ENCODE measurements around the gene GBP3. TPM values are rescaled to one million over a fixed set of nuclear protein-coding genes. Genes with fewer than 3 reads are reported as not detected.
"Not testable (repeated sequence)": the region's sequence is repeated elsewhere in the genome, so short reads cannot be mapped to it uniquely, and the experiment has no call there.

The GBP3 gene
- total RNA-seq, 2 experiments from 2014 or later = 4.5 to 5.7 TPM

DNA sequence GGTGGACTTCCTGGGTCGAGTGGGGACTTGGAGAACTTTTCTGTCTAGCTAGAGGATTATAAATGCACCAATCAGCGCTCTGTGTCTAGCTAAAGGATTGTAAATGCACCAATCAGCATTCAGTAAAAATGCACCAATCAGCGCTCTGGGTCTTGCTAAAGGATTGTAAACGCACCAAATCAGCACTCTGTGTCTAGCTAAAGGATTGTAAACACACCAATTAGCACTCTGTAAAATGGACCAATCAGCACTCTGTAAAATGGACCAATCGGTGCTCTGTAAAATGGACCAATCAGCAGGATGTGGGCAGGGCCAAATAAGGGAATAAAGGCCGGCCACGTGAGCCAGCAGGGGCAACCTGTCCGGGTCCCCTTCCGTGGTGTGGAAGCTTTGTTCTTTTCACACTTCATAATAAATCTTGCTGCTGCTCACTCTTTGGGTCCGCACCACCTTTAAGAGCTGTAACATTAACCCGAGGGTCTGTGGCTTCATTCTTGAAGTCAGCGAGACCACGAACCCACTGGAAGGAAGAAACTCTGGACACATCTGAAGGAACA, 48.0 kb downstream of the GBP3 start:
- intact Hi-C loops (cut with micrococcal nuclease); H3K9me3 Mint-ChIP-seq; POLR2A ChIA-PET; H3K4me3 Mint-ChIP-seq; H3K27ac Mint-ChIP-seq; DNase-seq; H3K27me3 Mint-ChIP-seq: not testable (repeated sequence)
- Mint-ChIP-seq H3K36me3 (peaks cover 20% of the 10 kb centered on the region), H3K4me1 (ENCODE audit: low read depth) (peaks cover 39% of the 10 kb centered on the region)
- CTCF ChIA-PET = interaction anchor here (1.2 to 5.0 kb wide), 7 partner anchors 10 to 778 kb away, joined by 3 to 26 read pairs (median 7); no protein-coding TSS in a partner anchor

DNA sequence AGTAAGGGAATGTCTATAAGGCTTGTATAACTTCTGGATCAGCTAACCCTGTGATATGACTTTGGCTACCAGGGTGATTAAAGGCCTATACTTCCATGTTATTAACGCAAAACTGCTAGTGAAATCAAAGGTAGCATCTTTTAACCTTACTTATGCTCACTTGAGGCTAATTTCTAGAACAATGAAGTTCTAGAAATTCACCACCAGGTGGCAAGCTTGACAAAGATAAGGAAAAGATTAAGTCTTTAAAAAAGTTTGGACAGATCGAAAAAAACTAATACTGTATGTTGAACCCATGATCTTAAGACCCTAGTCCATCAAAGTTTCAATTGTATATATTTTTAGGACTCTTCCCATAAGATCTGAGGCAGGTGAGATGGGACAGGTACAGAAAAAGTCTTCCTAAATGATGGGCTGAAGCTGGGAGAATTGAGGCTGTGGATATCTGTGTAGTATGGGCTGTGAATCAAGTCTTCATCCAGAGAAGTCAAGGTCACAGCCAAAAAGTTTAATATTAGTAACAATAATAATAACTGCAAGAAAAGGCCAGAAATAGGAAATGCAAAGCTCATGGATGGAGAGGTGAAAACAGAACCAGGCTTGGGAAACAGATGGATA, 49.0 kb downstream of the GBP3 start:
- intact Hi-C loops (cut with micrococcal nuclease) = loop anchor here (1.0 kb wide), 1 partner anchor 9 kb away; no protein-coding TSS in a partner anchor
- Mint-ChIP-seq H3K9me3 (peaks cover 5% of the 10 kb centered on the region), H3K27ac (no peak overlapping the region), H3K4me1 (ENCODE audit: low read depth) (peaks cover 28% of the 10 kb centered on the region), H3K4me3 (no peak overlapping the region), H3K27me3 (no peaks in the 10 kb centered on the region), H3K36me3 (peaks cover 17% of the 10 kb centered on the region)
- ChIA-PET CTCF (interaction anchor here (0.5 to 5.0 kb wide), 21 partner anchors 8 to 779 kb away, joined by 3 to 26 read pairs (median 4); partner anchors contain the start of gene GBP3), POLR2A (no interaction called here)
- DNase-seq = no peak

DNA sequence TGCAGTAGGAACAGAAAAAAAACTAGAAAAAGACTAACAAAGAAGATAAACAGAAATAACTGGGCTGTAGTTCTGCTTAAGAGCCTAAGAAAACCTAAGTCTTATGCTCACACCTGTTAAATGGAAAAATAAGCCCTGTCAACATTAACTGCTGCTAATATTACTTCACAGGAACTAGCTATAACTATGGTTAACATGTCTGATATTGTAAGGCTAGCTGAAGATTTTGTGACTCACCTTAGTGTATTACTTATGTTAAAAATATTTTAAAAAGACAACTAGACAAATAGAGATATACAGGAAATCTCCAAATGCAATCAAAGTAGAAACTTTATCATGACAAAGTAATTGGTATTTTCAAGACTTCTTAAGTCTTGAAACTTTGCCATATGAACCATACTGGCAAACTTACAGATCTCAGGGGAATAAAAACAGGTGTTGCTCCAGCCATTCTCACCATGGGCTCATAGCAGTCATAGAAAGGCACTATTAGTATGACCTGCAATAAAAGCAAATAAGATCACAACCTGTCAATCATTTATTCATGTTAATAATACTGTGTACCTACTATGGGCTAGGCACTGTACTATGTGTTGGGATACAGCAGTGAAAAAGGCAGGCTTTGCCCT, 60.9 kb downstream of the GBP3 start:
- DNase-seq = no peak
- Mint-ChIP-seq H3K9me3 (no peaks in the 10 kb centered on the region), H3K27me3 (no peaks in the 10 kb centered on the region), H3K4me1 (ENCODE audit: low read depth) (no peaks in the 10 kb centered on the region), H3K27ac (no peak overlapping the region), H3K4me3 (no peak overlapping the region), H3K36me3 (peaks cover 53% of the 10 kb centered on the region)
- ChIA-PET CTCF (no interaction called here), POLR2A (no interaction called here)
- intact Hi-C loops (cut with micrococcal nuclease) = no loop called here

DNA sequence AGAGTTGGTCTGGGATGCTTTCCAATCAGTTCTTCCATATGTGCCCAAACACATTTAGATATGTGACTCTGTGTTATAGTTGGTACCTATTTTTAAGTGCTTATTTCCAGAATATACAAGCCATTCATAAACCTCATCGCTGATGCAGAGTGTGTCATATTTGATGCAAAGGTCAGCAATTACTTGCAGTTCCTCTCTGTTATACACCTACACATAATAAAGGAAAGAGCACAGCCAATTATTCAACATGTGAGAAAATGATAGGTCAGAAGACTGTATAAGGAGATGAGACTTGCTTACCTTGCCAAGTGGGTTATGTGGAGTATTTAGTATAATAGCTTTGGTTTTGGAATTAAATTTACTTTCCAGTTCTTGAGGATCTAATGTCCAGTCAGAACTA, 61.6 kb downstream of the GBP3 start:
- H3K4me1 Mint-ChIP-seq (ENCODE audit: low read depth) = peaks cover 2% of the 10 kb centered on the region
- H3K9me3 Mint-ChIP-seq = no peaks in the 10 kb centered on the region
- no peak overlapping the region for H3K27ac Mint-ChIP-seq
- CTCF ChIA-PET = no interaction called here
- no peak for DNase-seq
- H3K4me3 Mint-ChIP-seq = no peak overlapping the region
- H3K27me3 Mint-ChIP-seq = no peaks in the 10 kb centered on the region
- intact Hi-C loops (cut with micrococcal nuclease) = no loop called here
- POLR2A ChIA-PET = no interaction called here
- peaks cover 53% of the 10 kb centered on the region for H3K36me3 Mint-ChIP-seq

Other genes starting within 250 kb of the GBP3 start
- 10 to 100 TPM; 34.2 to 39.4 TPM for gene GTF2B, start 131.3 kb downstream of the GBP3 start, total RNA-seq
- 10 to 100 TPM; 66.8 to 71.4 TPM for gene KYAT3, start 30.2 kb downstream of the GBP3 start, total RNA-seq
- gene RBMXL1, start 30.2 kb downstream of the GBP3 start, total RNA-seq = 10 to 100 TPM; 28.1 to 31.5 TPM
- 10 to 100 TPM; 66.9 to 67.9 TPM for gene GBP1, start 42.3 kb upstream of the GBP3 start, total RNA-seq
- gene GBP2, start 103.2 kb upstream of the GBP3 start, total RNA-seq = 100 to 1,000 TPM; 396 to 403 TPM
- not detected for gene GBP7, start 153.1 kb upstream of the GBP3 start, total RNA-seq
- 10 to 100 TPM; 26.5 to 29.9 TPM for gene GBP4, start 176.1 kb upstream of the GBP3 start, total RNA-seq
- 10 to 100 TPM; 95.1 to 95.7 TPM for gene GBP5, start 250.0 kb upstream of the GBP3 start, total RNA-seq